GM23338 (cell line): ENCODE results near the gene SOX2. TPM values are rescaled to one million over a fixed set of nuclear protein-coding genes. Genes with fewer than 3 reads are reported as not detected.

ENCODE experiments used
- ATAC-seq: fragments of 200-7000 bp; cut with Tn5 transposase; 3 replicates; pipeline ENCODE4 v1.9.1; 2020
- DNase-seq: peaks from one replicate; pipeline ENCODE4 v3.0.0-alpha.2; 2015; ENCODE audit warnings: low spot score
- H2AFZ ChIP-seq: fragments of 200-600 bp; sonication (generic); 2 replicates; pipeline ENCODE4 v1.8.0; 2016; ENCODE audit warnings: antibody characterized with exemption, mild to moderate bottlenecking, moderate library complexity
- H3F3A ChIP-seq: fragments of 200-600 bp; sonication (generic); replicated peaks from 2 replicates; pipeline ENCODE4 v1.8.0; 2017; ENCODE audit warnings: antibody characterized with exemption, mixed run types, low read depth
- H3K27ac ChIP-seq: fragments of 200-600 bp; sonication (generic); 2 replicates; pipeline ENCODE4 v1.6.1; 2016; ENCODE audit warnings: low read depth
- H3K27me3 ChIP-seq: fragments of 200-600 bp; sonication (generic); 2 replicates; pipeline ENCODE4 v1.8.0; 2016; ENCODE audit warnings: mild to moderate bottlenecking, mixed run types, moderate library complexity; ENCODE audit not compliant: insufficient read depth
- H3K36me3 ChIP-seq: fragments of 200-600 bp; sonication (generic); 2 replicates; pipeline ENCODE4 v1.8.0; 2016; ENCODE audit warnings: mild to moderate bottlenecking; ENCODE audit not compliant: insufficient read depth
- H3K4me1 ChIP-seq: fragments of 200-600 bp; sonication (generic); 2 replicates; pipeline ENCODE4 v1.8.0; 2016; ENCODE audit warnings: mild to moderate bottlenecking, moderate library complexity; ENCODE audit not compliant: insufficient read depth
- H3K4me2 ChIP-seq: fragments of 200-600 bp; sonication (generic); 2 replicates; pipeline ENCODE4 v1.7.1; 2017; ENCODE audit warnings: mixed run types
- H3K4me3 ChIP-seq: fragments of 200-600 bp; sonication (generic); 2 replicates; pipeline ENCODE4 v1.6.1; 2016; ENCODE audit warnings: mixed run types
- H3K79me2 ChIP-seq: fragments of 200-600 bp; sonication (generic); replicated peaks from 2 replicates; pipeline ENCODE4 v1.8.0; 2017; ENCODE audit warnings: mild to moderate bottlenecking; ENCODE audit not compliant: insufficient read depth
- H3K9me2 ChIP-seq: fragments of 200-600 bp; sonication (generic); 2 replicates; pipeline ENCODE4 v1.8.0; 2017; ENCODE audit not compliant: insufficient read depth
- H4K20me1 ChIP-seq: fragments of 200-600 bp; sonication (generic); replicated peaks from 2 replicates; pipeline ENCODE4 v1.8.0; 2017; ENCODE audit warnings: mild to moderate bottlenecking; ENCODE audit not compliant: insufficient read depth
- H3K27ac Mint-ChIP-seq: 2 replicates; pipeline ENCODE4 v1.8.0; 2020; ENCODE audit warnings: inconsistent platforms, mild to moderate bottlenecking, moderate library complexity, mixed read lengths
- H3K27me3 Mint-ChIP-seq: 3 replicates; pipeline ENCODE4 v1.8.0; 2022; ENCODE audit warnings: low read depth, mild to moderate bottlenecking, moderate library complexity, mixed read lengths, inconsistent platforms; ENCODE audit not compliant: insufficient read depth, poor library complexity
- H3K36me3 Mint-ChIP-seq: 3 replicates; pipeline ENCODE4 v1.8.0; 2021; ENCODE audit warnings: low read depth, mild to moderate bottlenecking, inconsistent platforms, moderate library complexity, mixed read lengths
- H3K4me1 Mint-ChIP-seq: 3 replicates; pipeline ENCODE4 v1.8.0; 2020; ENCODE audit warnings: mild to moderate bottlenecking, inconsistent platforms, mixed read lengths
- H3K4me3 Mint-ChIP-seq: 3 replicates; pipeline ENCODE4 v1.8.0; 2021; ENCODE audit warnings: moderate library complexity, mild to moderate bottlenecking, inconsistent platforms, mixed read lengths
- H3K9me3 Mint-ChIP-seq: 3 replicates; pipeline ENCODE4 v1.8.0; 2020; ENCODE audit warnings: moderate library complexity, mild to moderate bottlenecking, inconsistent platforms, mixed read lengths
- CTCF ChIP-seq, 2 experiments: fragments of 200-600 bp in 1 of 2; sonication (generic) in 1 of 2; conservative IDR thresholded peaks; 2 replicates each; pipeline versions ENCODE4 v1.5.1 to v1.6.1; 2016 to 2017; ENCODE audit warnings: antibody characterized with exemption in 2 of 2, low read depth in 2 of 2, mild to moderate bottlenecking in 2 of 2, moderate library complexity in 1 of 2
- ETS1 ChIP-seq: IDR thresholded peaks from 2 replicates; pipeline ENCODE4 v1.6.1; 2016; ENCODE audit warnings: antibody characterized with exemption
- EZH2 ChIP-seq: fragments of 200-600 bp; sonication (generic); IDR thresholded peaks from one replicate; pipeline ENCODE4 v1.8.0; 2017; ENCODE audit warnings: antibody characterized with exemption, mild to moderate bottlenecking, low read depth; ENCODE audit not compliant: unreplicated experiment
- JUNB ChIP-seq: IDR thresholded peaks from one replicate; pipeline ENCODE4 v1.6.1; 2016; ENCODE audit warnings: antibody characterized with exemption; ENCODE audit not compliant: unreplicated experiment
- NANOG ChIP-seq: IDR thresholded peaks from 2 replicates; pipeline ENCODE4 v1.6.1; 2016; ENCODE audit warnings: antibody characterized with exemption, borderline replicate concordance
- POLR2AphosphoS5 ChIP-seq: IDR thresholded peaks from 2 replicates; pipeline ENCODE4 v1.6.1; 2016; ENCODE audit warnings: antibody characterized with exemption, low read depth
- REST ChIP-seq: IDR thresholded peaks from one replicate; pipeline ENCODE4 v1.6.1; 2018; ENCODE audit warnings: antibody characterized with exemption; ENCODE audit not compliant: unreplicated experiment
- STAT1 ChIP-seq: IDR thresholded peaks from one replicate; pipeline ENCODE4 v1.6.1; 2016; ENCODE audit warnings: antibody characterized with exemption; ENCODE audit not compliant: unreplicated experiment
- ZNF114 ChIP-seq: fragments of 250-450 bp; sonication (Bioruptor Pico); IDR thresholded peaks from 2 replicates; pipeline ENCODE4 v1.5.0; 2020; ENCODE audit warnings: mild to moderate bottlenecking, moderate library complexity
- ZNF331 ChIP-seq: fragments of 250-450 bp; sonication (Bioruptor Pico); IDR thresholded peaks from 2 replicates; pipeline ENCODE4 v1.5.0; 2020; ENCODE audit warnings: low read depth, mild to moderate bottlenecking, moderate library complexity
- polyA plus RNA-seq: library from polyadenylated mRNA; unstranded; fragments of >200 nt; fragmentation: Nextera tagmentation; extraction: Ambion mirVana; gene quantifications from 2 replicates; pipeline ENCODE4 v1.2.1, GENCODE V29; 2016
- total RNA-seq: library from RNA; depleted of rRNA; stranded (reverse); fragments of >200 nt; shearing (Covaris generic); gene quantifications from 2 replicates; pipeline ENCODE4 v1.2.3, GENCODE V29; 2014

The SOX2 gene
- total and polyA plus RNA-seq, 2 experiments from 2014 or later: 105 to 228 TPM

GRCh38 chr3:181691901-181692300, 19.8 kb upstream of the SOX2 start (continued):
- no peak for TF ChIP-seq ETS1

GRCh38 chr3:181692311-181693145, 19.2 kb upstream of the SOX2 start:
- Mint-ChIP-seq H3K27ac (no peak overlapping the region), H3K4me3 (no peak overlapping the region), H3K9me3 (no peaks in the 10 kb centered on the region), H3K4me1 (peaks cover 33% of the 10 kb centered on the region), H3K27me3 (peaks cover 25% of the 10 kb centered on the region), H3K36me3 (no peaks in the 10 kb centered on the region)
- peaks cover 24% of the 10 kb centered on the region for H3K4me1 ChIP-seq
- no peak overlapping the region for H2AFZ ChIP-seq
- DNase-seq: no peak
- H3F3A ChIP-seq: no peaks in the 10 kb centered on the region
- TF ChIP-seq JUNB (no peak), EZH2 (no peak), CTCF (conservative IDR thresholded peaks at IDR 0.05; ENCODE audit: low read depth in 2 of 2) (no peak)
- H3K27ac ChIP-seq: no peak overlapping the region
- no peak for ATAC-seq
- H3K4me2 ChIP-seq: no peak overlapping the region
- no peaks in the 10 kb centered on the region for H4K20me1 ChIP-seq
- no peak overlapping the region for H3K4me3 ChIP-seq
- H3K36me3 ChIP-seq: no peaks in the 10 kb centered on the region
- H3K27me3 ChIP-seq: peaks cover 35% of the 10 kb centered on the region
- H3K9me2 ChIP-seq: no peaks in the 10 kb centered on the region
- no peaks in the 10 kb centered on the region for H3K79me2 ChIP-seq

- no peaks in the 10 kb centered on the region for H3F3A ChIP-seq
- no peaks in the 10 kb centered on the region for H3K79me2 ChIP-seq
- no peaks in the 10 kb centered on the region for H4K20me1 ChIP-seq
- H3K9me2 ChIP-seq: no peaks in the 10 kb centered on the region
- ATAC-seq (no peak), DNase-seq (no peak)
- no peaks in the 10 kb centered on the region for H3K36me3 Mint-ChIP-seq
- H3K9me3 Mint-ChIP-seq: no peaks in the 10 kb centered on the region
- peaks cover 32% of the 10 kb centered on the region for H3K27me3 Mint-ChIP-seq
- no peak overlapping the region for H3K4me3 Mint-ChIP-seq
- H3K4me2 ChIP-seq: no peak overlapping the region
- peaks cover 24% of the 10 kb centered on the region for H3K4me1 ChIP-seq
- no peak overlapping the region for H2AFZ ChIP-seq
- no peak overlapping the region for H3K27ac ChIP-seq
- TF ChIP-seq REST (no peak), POLR2AphosphoS5 (no peak), ZNF331 (CRISPR knock-in tag) (no peak), NANOG (no peak), ZNF114 (CRISPR knock-in tag) (no peak), STAT1 (no peak), JUNB (no peak)
- peaks cover 34% of the 10 kb centered on the region for H3K4me1 Mint-ChIP-seq
- H3K27ac Mint-ChIP-seq: no peak overlapping the region
- H3K27me3 ChIP-seq: peaks cover 43% of the 10 kb centered on the region
- H3K4me3 ChIP-seq: no peak overlapping the region
- H3K36me3 ChIP-seq: no peaks in the 10 kb centered on the region
Measured at GRCh38 chr3:181693280-181693679, 18.4 kb upstream of the SOX2 start.
